Mammary epithelial cell (primary cell): ENCODE data around the gene CHST15.

ENCODE experiments used
- CTCF ChIP-seq, 2 donors: IDR thresholded peaks in 1 of 2; conservative IDR thresholded peaks in 1 of 2; 2 replicates each; pipeline ENCODE4 v1.5.1; 2011 to 2012; ENCODE audit warnings: inconsistent platforms in 2 of 2, low read length in 2 of 2, mild to moderate bottlenecking in 2 of 2, control low read depth in 1 of 2, low read depth in 1 of 2; ENCODE audit not compliant: insufficient read depth in 1 of 2; ENCODE audit errors: extremely low read depth in 1 of 2
- EZH2 ChIP-seq: IDR thresholded peaks from 2 replicates; pipeline ENCODE4 v1.6.1; 2012; ENCODE audit warnings: low read length, inconsistent platforms, borderline replicate concordance

- TF ChIP-seq CTCF (conservative IDR thresholded peaks at IDR 0.05 in 1 of 2, IDR thresholded peaks at IDR 0.05 in 1 of 2; ENCODE audit: extremely low read depth in 1 of 2, insufficient read depth in 1 of 2, low read depth in 1 of 2, low read length in 2 of 2) (no peak), EZH2 (no peak)
Measured at GRCh38 chr10:124040451-124041188, 52.8 kb downstream of the CHST15 start.
